Measurements from ENCODE around the gene APOB.

The APOB gene

DNA sequence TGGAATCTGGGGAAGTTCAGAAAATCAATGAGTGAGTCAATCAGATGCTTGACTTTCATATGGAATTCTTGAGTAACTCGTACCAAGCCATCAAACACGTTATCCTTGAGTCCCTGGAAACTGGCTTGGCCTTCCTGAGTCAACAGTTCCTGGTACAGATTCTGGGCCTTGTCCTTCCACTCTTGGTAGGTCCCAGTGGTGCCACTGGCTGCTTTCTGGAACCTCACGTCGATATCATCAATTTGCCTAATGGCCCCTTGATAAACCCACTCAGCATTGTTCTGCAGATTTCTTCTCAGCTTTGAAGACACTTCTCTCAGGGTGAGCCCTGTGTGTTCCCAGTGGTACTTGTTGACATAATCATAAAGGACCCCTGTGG, 41.1 kb downstream of the APOB start:
- Histone ChIP-seq H3K4me3 (ENCODE audit: low read length, poor library complexity, severe bottlenecking) (no peak overlapping the region), H2AFZ (ENCODE audit: low read length) (no peak overlapping the region), H3K9me3 (ENCODE audit: insufficient read depth, low read depth, low read length) (no peaks in the 10 kb centered on the region), H3K9ac (ENCODE audit: low read depth, low read length, poor library complexity, severe bottlenecking) (no peak overlapping the region), H3K79me2 (ENCODE audit: insufficient read depth, low read length) (no peaks in the 10 kb centered on the region), H3K36me3 (ENCODE audit: insufficient read depth, low read length) (no peaks in the 10 kb centered on the region), H3F3A (ENCODE audit: low read depth) (no peaks in the 10 kb centered on the region), H3K9me2 (replicated peaks; ENCODE audit: low read depth, low read length) (no peaks in the 10 kb centered on the region), H3K4me2 (ENCODE audit: low read depth, low read length, poor library complexity, severe bottlenecking) (no peak overlapping the region), H3K27me3 (ENCODE audit: insufficient read depth, low read length, poor library complexity, severe bottlenecking) (no peaks in the 10 kb centered on the region), H4K20me1 (ENCODE audit: insufficient read depth, low read length, poor library complexity, severe bottlenecking) (no peaks in the 10 kb centered on the region), H3K4me1 (ENCODE audit: insufficient read depth, low read length, poor library complexity, severe bottlenecking) (no peaks in the 10 kb centered on the region)
- TF ChIP-seq, protein P1, sequence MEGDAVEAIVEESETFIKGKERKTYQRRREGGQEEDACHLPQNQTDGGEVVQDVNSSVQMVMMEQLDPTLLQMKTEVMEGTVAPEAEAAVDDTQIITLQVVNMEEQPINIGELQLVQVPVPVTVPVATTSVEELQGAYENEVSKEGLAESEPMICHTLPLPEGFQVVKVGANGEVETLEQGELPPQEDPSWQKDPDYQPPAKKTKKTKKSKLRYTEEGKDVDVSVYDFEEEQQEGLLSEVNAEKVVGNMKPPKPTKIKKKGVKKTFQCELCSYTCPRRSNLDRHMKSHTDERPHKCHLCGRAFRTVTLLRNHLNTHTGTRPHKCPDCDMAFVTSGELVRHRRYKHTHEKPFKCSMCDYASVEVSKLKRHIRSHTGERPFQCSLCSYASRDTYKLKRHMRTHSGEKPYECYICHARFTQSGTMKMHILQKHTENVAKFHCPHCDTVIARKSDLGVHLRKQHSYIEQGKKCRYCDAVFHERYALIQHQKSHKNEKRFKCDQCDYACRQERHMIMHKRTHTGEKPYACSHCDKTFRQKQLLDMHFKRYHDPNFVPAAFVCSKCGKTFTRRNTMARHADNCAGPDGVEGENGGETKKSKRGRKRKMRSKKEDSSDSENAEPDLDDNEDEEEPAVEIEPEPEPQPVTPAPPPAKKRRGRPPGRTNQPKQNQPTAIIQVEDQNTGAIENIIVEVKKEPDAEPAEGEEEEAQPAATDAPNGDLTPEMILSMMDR (conservative IDR thresholded peaks at IDR 0.05; ENCODE audit: low read length), result no peak
- TF ChIP-seq EZH2phosphoT487 (IDR thresholded peaks at IDR 0.05; ENCODE audit: borderline replicate concordance), result no peak

DNA sequence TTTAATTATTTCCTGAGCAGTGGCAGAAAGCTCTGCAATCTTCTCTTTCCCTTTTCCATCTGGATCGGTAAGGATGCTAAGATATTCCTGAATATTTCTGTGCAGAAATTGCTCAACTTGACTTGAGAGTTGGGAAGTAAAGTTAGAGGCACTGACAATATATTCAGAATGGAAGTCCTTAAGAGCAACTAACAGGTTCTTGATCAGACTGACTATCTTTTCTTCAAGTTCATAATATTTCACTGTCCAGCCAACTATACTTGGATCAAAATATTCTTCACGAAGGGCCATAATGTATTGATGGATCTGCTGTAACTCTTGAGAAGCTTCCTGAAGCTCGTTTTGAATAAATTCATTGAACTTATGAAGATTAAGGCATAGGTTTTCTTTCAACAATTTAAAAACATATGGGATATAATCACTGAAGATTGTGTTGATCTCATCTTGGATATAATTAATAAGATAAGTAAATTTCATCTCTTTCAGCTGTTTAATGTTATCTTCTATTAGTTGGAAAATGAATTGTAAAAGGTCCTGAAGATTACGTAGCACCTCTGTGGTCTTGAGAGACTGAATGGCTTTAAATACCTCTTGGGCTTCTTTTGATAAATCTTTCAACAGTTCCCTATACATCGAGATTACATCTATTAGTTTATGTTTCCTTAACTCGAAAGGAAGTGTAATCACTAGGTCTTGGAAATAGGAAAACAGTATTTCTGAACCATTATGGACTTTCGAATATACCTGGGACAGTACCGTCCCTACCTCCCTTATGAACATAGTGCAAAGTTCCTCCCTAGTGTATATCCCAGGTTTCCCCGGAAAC, 41.7 kb downstream of the APOB start:
- no peaks in the 10 kb centered on the region for H4K20me1 ChIP-seq (ENCODE audit: insufficient read depth, low read length, poor library complexity, severe bottlenecking)
- H3K79me2 ChIP-seq (ENCODE audit: insufficient read depth, low read length), result no peaks in the 10 kb centered on the region
- H3K27me3 ChIP-seq (ENCODE audit: insufficient read depth, low read length, poor library complexity, severe bottlenecking), result no peaks in the 10 kb centered on the region

DNA sequence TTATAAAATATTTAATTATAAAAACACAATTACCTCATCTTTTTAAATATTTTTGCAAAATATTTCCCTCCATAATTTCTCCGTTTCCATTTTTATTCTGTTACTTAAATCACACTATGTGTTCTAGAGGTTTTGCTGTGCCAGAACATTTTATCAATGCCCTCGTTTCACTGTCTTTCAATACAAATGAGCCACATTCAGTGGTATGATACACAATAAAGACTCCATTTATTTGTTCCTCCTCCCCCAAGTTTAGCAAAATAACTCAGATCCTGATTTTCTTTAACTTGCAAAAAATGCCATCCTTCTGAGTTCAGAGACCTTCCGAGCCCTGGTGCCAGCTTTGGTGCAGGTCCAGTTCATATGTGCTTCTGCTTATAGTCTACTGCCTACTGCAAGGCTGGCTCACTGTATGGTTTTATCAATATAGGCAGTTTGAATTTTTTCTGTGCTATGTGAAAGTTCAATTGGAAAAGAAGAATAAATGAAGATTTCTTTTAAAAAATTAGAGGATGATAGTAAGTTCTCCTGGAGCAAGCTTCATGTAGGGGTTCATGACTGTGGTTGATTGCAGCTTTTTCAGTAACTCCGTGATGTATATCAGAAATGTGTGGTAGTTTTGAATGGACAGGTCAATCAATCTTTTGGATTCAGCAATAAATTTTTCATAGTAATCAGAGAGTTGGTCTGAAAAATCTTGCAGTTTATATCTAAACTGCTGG, 42.5 kb downstream of the APOB start:
- no peaks in the 10 kb centered on the region for H3K79me2 ChIP-seq (ENCODE audit: insufficient read depth, low read length)
- no peaks in the 10 kb centered on the region for H3F3A ChIP-seq (ENCODE audit: low read depth)
- no peak for TF ChIP-seq EZH2phosphoT487 (IDR thresholded peaks at IDR 0.05; ENCODE audit: borderline replicate concordance)
- TF ChIP-seq, protein P1 (conservative IDR thresholded peaks at IDR 0.05; ENCODE audit: low read length), result no peak
- no peak overlapping the region for H3K4me2 ChIP-seq (ENCODE audit: low read depth, low read length, poor library complexity, severe bottlenecking)
- no peaks in the 10 kb centered on the region for H3K36me3 ChIP-seq (ENCODE audit: insufficient read depth, low read length)
- H3K27me3 ChIP-seq (ENCODE audit: insufficient read depth, low read length, poor library complexity, severe bottlenecking), result no peaks in the 10 kb centered on the region
- no peaks in the 10 kb centered on the region for H3K4me1 ChIP-seq (ENCODE audit: insufficient read depth, low read length, poor library complexity, severe bottlenecking)
- H4K20me1 ChIP-seq (ENCODE audit: insufficient read depth, low read length, poor library complexity, severe bottlenecking), result no peaks in the 10 kb centered on the region
- H3K9me3 ChIP-seq (ENCODE audit: insufficient read depth, low read depth, low read length), result no peaks in the 10 kb centered on the region
- H3K9ac ChIP-seq (ENCODE audit: low read depth, low read length, poor library complexity, severe bottlenecking), result no peak overlapping the region
- no peaks in the 10 kb centered on the region for H3K9me2 ChIP-seq (replicated peaks; ENCODE audit: low read depth, low read length)
- H3K4me3 ChIP-seq (ENCODE audit: low read length, poor library complexity, severe bottlenecking), result no peak overlapping the region
- H2AFZ ChIP-seq (ENCODE audit: low read length), result no peak overlapping the region

More for the DNA sequence above, 41.7 kb downstream of the APOB start:
- Histone ChIP-seq H3K9me2 (replicated peaks; ENCODE audit: low read depth, low read length) (no peaks in the 10 kb centered on the region), H3K9me3 (ENCODE audit: insufficient read depth, low read depth, low read length) (no peaks in the 10 kb centered on the region), H3K9ac (ENCODE audit: low read depth, low read length, poor library complexity, severe bottlenecking) (no peak overlapping the region), H3K36me3 (ENCODE audit: insufficient read depth, low read length) (no peaks in the 10 kb centered on the region), H3K4me2 (ENCODE audit: low read depth, low read length, poor library complexity, severe bottlenecking) (no peak overlapping the region), H3K4me3 (ENCODE audit: low read length, poor library complexity, severe bottlenecking) (no peak overlapping the region), H3F3A (ENCODE audit: low read depth) (no peaks in the 10 kb centered on the region), H2AFZ (ENCODE audit: low read length) (no peak overlapping the region), H3K4me1 (ENCODE audit: insufficient read depth, low read length, poor library complexity, severe bottlenecking) (no peaks in the 10 kb centered on the region)
- no peak for TF ChIP-seq EZH2phosphoT487 (IDR thresholded peaks at IDR 0.05; ENCODE audit: borderline replicate concordance)
- TF ChIP-seq, protein P1 (conservative IDR thresholded peaks at IDR 0.05; ENCODE audit: low read length), result no peak

All from Loucy (cell line).